Measurements from ENCODE around the gene CCDC106. TPM values are rescaled to one million over a fixed set of nuclear protein-coding genes. Genes with fewer than 3 reads are reported as not detected.

Gene CCDC106
- total and polyA plus RNA-seq, 2 donors from 2014 or later = 22.7 to 51.9 TPM

- Histone ChIP-seq H3K36me3 (ENCODE audit: control insufficient read depth in 2 of 3, insufficient read depth in 3 of 3, low read length in 3 of 3) (peaks cover 0 to 47% (median 18%) of the 10 kb centered on the region in 3 donors), H3K9ac (ENCODE audit: low read length in 3 of 3) (no peak overlapping the region), H3K4me1 (ENCODE audit: control insufficient read depth in 2 of 3, insufficient read depth in 2 of 3, low read depth in 1 of 3, low read length in 3 of 3) (peaks cover 0 to 16% (median under 1%) of the 10 kb centered on the region in 3 donors), H3K4me3 (ENCODE audit: low read length in 3 of 3) (no peak overlapping the region), H3K27ac (ENCODE audit: low read depth in 2 of 2, low read length in 2 of 2) (no peak overlapping the region), H3K9me3 (ENCODE audit: control insufficient read depth in 2 of 3, insufficient read depth in 1 of 3, low read length in 3 of 3) (no peaks in the 10 kb centered on the region), H3K27me3 (ENCODE audit: control insufficient read depth, insufficient read depth, low read length) (no peaks in the 10 kb centered on the region)
- DNase-seq = peak in 1 of 5 donors; percentile 39
- FAIRE-seq = no peak
- intact Hi-C loops (cut with DNase I) = no loop called here
- TF ChIP-seq CTCF (IDR thresholded peaks at IDR 0.05; ENCODE audit: borderline replicate concordance, extremely low read depth, insufficient read depth) = no peak
Measured at GRCh38 chr19:55694241-55694655, 46.2 kb downstream of the CCDC106 start.

- no peaks in the 10 kb centered on the region for H3K9me3 ChIP-seq (ENCODE audit: control insufficient read depth in 2 of 3, insufficient read depth in 1 of 3, low read length in 3 of 3)
- TF ChIP-seq CTCF (IDR thresholded peaks at IDR 0.05; ENCODE audit: borderline replicate concordance, extremely low read depth, insufficient read depth) = no peak
- peak in 1 of 5 donors; percentile 34 for DNase-seq
- intact Hi-C loops (cut with DNase I) = no loop called here
- no peak overlapping the region for H3K4me3 ChIP-seq (ENCODE audit: low read length in 3 of 3)
- H3K27ac ChIP-seq (ENCODE audit: low read depth in 2 of 2, low read length in 2 of 2) = no peak overlapping the region
- peaks cover 0 to 11% (median 0%) of the 10 kb centered on the region in 3 donors for H3K4me1 ChIP-seq (ENCODE audit: control insufficient read depth in 2 of 3, insufficient read depth in 2 of 3, low read depth in 1 of 3, low read length in 3 of 3)
- peaks cover 0 to 44% (median 14%) of the 10 kb centered on the region in 3 donors for H3K36me3 ChIP-seq (ENCODE audit: control insufficient read depth in 2 of 3, insufficient read depth in 3 of 3, low read length in 3 of 3)
- H3K9ac ChIP-seq (ENCODE audit: low read length in 3 of 3) = no peak overlapping the region
- no peaks in the 10 kb centered on the region for H3K27me3 ChIP-seq (ENCODE audit: control insufficient read depth, insufficient read depth, low read length)
- FAIRE-seq = no peak
Measured at GRCh38 chr19:55694656-55695491, 46.9 kb downstream of the CCDC106 start.

- DNase-seq (peak in 1 of 5 donors; percentile 36), FAIRE-seq (no peak)
- Histone ChIP-seq H3K27me3 (ENCODE audit: control insufficient read depth, insufficient read depth, low read length) (no peaks in the 10 kb centered on the region), H3K4me3 (ENCODE audit: low read length in 3 of 3) (no peak overlapping the region), H3K36me3 (ENCODE audit: control insufficient read depth in 2 of 3, insufficient read depth in 3 of 3, low read length in 3 of 3) (peaks cover 0 to 40% (median 14%) of the 10 kb centered on the region in 3 donors), H3K9me3 (ENCODE audit: control insufficient read depth in 2 of 3, insufficient read depth in 1 of 3, low read length in 3 of 3) (no peaks in the 10 kb centered on the region), H3K4me1 (ENCODE audit: control insufficient read depth in 2 of 3, insufficient read depth in 2 of 3, low read depth in 1 of 3, low read length in 3 of 3) (peaks cover 0 to 3% (median 0%) of the 10 kb centered on the region in 3 donors), H3K9ac (ENCODE audit: low read length in 3 of 3) (no peak overlapping the region), H3K27ac (ENCODE audit: low read depth in 2 of 2, low read length in 2 of 2) (no peak overlapping the region)
- intact Hi-C loops (cut with DNase I) = no loop called here
- no peak for TF ChIP-seq CTCF (IDR thresholded peaks at IDR 0.05; ENCODE audit: borderline replicate concordance, extremely low read depth, insufficient read depth)
Measured at GRCh38 chr19:55695511-55696290, 47.7 kb downstream of the CCDC106 start.
